NCI-H1417 (cell line): ENCODE data around the gene SERINC5.
A peak's percentile ranks its signal among the peaks of the same experiment; 100 is the strongest.
"Not testable (repeated sequence)": the region's sequence is repeated elsewhere in the genome, so short reads cannot be mapped to it uniquely, and the experiment has no call there.

ENCODE experiments used
- DNase-seq, 3 experiments: peaks; one replicate each; lab custom pipeline; 2025; lab: John Stamatoyannopoulos, UW

The SERINC5 gene

GRCh38 chr5:80227979-80228596, 27.8 kb downstream of the SERINC5 start:
- DNase-seq: no peak

- DNase-seq: no peak
Observed at GRCh38 chr5:80225934-80226326, 29.9 kb downstream of the SERINC5 start.

GRCh38 chr5:80225189-80225933, 30.5 kb downstream of the SERINC5 start:
- DNase-seq: no peak

GRCh38 chr5:80223561-80223960, 32.3 kb downstream of the SERINC5 start:
- no peak for DNase-seq

- peak in 2 of 3 experiments; percentile 56 to 73 for DNase-seq
Observed at GRCh38 chr5:80220245-80220897, 35.5 kb downstream of the SERINC5 start.

GRCh38 chr5:80219391-80219790, 36.5 kb downstream of the SERINC5 start:
- no peak for DNase-seq

GRCh38 chr5:80217667-80218066, 38.2 kb downstream of the SERINC5 start:
- DNase-seq: no peak

- no peak for DNase-seq
Observed at GRCh38 chr5:80216753-80217596, 38.9 kb downstream of the SERINC5 start.

- no peak for DNase-seq
Observed at GRCh38 chr5:80216096-80216495, 39.8 kb downstream of the SERINC5 start.

- no peak for DNase-seq
Observed at GRCh38 chr5:80215523-80215922, 40.3 kb downstream of the SERINC5 start.

- DNase-seq: no peak
Observed at GRCh38 chr5:80213466-80213865, 42.4 kb downstream of the SERINC5 start.

GRCh38 chr5:80212171-80212667, 43.6 kb downstream of the SERINC5 start:
- DNase-seq: no peak

GRCh38 chr5:80211327-80211726, 44.5 kb downstream of the SERINC5 start:
- DNase-seq: no peak

GRCh38 chr5:80210014-80210413, 45.8 kb downstream of the SERINC5 start:
- DNase-seq: no peak

- no peak for DNase-seq
Observed at GRCh38 chr5:80208381-80208780, 47.5 kb downstream of the SERINC5 start.

- no peak for DNase-seq
Observed at GRCh38 chr5:80207832-80208231, 48.0 kb downstream of the SERINC5 start.

GRCh38 chr5:80206282-80206681, 49.6 kb downstream of the SERINC5 start:
- DNase-seq: no peak

GRCh38 chr5:80205846-80206245, 50.0 kb downstream of the SERINC5 start:
- no peak for DNase-seq

- DNase-seq: no peak
Observed at GRCh38 chr5:80204808-80205614, 50.8 kb downstream of the SERINC5 start.

- not testable (repeated sequence) for DNase-seq
Observed at GRCh38 chr5:80201763-80202162, 54.1 kb downstream of the SERINC5 start.

GRCh38 chr5:80198920-80199319, 56.9 kb downstream of the SERINC5 start:
- no peak for DNase-seq
